HG03064 (cell line): ENCODE data around the gene RNASEH2C.
"Not testable (repeated sequence)": the region's sequence is repeated elsewhere in the genome, so short reads cannot be mapped to it uniquely, and the experiment has no call there.

Source experiments
- ATAC-seq: cut with Tn5 transposase; IDR thresholded peaks from one replicate; pipeline ENCODE4 v1.9.1; 2021; ENCODE audit warnings: low read depth; ENCODE audit not compliant: unreplicated experiment

The RNASEH2C gene

DNA sequence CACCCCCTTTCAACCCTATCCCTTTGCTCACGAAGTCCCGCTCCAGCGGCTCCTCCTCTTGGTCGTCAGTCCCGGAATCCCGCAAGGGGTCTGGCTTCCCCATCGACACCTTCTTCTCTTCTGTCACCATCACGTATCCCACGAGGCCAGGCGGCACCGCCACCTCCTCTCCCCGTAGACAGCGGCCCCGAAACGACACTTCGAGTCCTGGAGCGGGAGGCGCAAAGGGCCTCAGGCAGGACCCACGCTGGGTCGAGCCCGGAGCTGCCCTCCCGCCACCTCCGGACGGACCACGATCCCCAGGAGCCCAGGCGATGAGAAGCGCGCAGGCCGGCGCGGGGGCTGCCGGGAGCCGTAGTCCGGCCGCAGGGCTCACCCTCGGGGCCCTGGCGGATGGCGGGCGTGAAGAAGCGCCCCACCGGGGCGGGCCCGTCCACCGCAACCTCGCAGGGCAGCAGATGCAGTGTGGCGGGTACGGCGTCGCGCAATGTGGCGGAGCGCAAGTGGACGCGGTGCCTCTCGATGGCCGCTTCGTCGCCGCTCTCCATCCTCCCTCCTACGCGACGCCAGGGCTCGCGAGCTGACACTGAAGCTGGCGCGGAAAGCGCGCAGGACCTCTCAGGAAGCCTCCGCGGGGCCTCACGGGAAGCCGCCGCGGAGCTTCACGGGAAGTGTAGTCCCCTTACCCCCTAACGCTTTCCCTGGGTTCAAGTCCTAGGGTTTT is at the start of gene RNASEH2C:
Gene RNASEH2C (minus strand): TSS at position 588 of the 724 bp plus-strand sequence. CDS start 40 bp downstream, at position 548.
- ATAC-seq: peak; percentile 73

DNA sequence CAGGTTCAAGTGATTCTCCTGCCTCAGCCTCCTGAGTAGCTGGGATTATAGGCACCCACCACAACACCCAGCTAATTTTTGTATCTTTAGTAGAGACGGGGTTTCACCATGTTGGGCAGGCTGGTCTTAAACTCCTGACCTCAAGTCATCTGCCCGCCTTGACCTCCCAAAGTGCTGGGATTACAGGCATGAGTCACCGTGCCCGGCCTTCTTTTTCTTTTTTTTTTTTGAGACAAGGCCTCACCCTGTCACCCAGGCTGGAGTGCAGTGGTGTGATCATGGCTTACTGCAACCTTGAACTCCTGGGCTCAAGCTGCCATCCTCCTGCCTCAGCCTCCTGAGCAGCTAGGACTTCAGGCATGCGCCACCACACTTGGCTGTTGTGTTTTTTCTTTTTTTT is 47.2 kb upstream of the RNASEH2C start:
- not testable (repeated sequence) for ATAC-seq

DNA sequence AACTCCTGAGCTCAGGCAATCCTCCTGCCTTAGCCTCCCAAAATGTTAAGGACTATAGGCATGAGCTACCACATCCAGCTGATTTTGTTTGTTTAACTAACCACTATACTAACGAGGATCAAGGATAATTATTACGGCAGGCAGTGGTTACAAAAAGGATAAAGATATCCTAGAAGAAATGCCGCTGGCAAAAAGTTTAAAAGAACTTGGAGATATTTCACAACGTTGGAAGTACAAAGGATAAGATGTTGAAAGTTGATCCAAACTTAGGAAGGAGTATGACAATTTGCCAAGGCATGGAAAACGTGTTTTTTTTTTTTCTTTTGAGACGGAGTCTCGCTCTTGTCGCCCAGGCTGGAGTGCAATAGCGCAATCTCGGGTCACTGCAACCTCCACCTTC is 46.8 kb upstream of the RNASEH2C start:
- ATAC-seq: no peak

DNA sequence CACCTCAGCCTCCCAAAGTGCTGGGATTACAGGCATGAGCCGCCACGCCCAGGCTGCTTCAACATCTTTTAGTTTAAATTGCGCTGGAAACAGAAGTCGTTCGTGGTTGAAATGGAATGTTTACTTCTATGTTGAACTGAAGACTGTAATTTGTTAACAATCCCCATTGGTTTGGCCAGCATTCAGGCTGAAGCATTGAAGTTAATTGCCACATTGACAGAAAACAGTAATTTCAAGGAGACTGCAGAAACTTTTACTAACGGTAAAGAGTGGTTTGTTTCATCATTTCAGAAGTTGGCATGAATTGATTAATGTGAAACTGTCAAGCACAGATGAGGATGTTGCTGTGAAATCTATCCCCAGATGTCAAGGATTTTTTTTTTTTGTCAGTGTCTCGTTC is 45.9 kb upstream of the RNASEH2C start:
- no peak for ATAC-seq

DNA sequence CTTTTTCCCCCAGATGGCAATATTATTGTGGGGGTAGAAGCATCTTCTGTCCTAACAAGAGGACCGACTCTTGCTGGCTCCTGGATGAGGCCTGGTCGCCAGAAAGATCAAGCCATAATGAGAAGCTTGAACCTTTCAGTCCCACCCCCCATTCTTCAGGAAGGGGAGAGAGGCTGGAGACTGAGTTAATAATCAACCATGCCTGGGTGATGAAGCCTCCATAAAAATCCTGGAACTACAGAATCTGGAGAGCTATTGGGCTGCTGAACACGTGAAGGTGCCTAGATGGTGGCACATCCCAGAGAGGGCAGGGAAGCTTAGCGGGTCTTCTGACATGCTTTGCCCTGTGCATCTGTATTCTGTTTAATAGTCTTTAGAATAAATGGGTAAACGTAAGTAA is 43.8 kb upstream of the RNASEH2C start:
- no peak for ATAC-seq

DNA sequence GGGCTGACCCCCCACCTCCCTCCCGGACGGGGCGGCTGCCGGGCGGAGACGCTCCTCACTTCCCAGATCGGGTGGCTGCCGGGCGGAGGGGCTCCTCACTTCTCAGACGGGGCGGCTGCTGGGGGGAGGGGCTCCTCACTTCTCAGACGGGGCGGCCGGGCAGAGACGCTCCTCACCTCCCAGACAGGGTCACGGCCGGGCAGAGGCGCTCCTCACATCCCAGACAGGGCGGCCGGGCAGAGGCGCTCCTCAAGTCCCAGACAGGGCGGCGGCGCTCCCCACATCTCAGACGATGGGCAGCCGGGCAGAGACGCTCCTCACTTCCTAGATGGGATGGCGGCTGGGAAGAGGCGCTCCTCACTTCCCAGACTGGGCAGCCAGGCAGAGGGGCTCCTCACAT is 42.2 kb upstream of the RNASEH2C start:
- not testable (repeated sequence) for ATAC-seq

DNA sequence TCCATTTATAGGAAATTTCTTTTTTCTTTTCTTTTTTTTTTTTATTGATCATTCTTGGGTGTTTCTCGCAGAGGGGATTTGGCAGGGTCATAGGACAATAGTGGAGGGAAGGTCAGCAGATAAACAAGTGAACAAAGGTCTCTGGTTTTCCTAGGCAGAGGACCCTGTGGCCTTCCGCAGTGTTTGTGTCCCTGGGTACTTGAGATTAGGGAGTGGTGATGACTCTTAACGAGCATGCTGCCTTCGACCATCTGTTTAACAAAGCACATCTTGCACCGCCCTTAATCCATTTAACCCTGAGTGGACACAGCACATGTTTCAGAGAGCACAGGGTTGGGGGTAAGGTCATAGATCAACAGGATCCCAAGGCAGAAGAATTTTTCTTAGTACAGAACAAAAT is 41.6 kb upstream of the RNASEH2C start:
- ATAC-seq: not testable (repeated sequence)

DNA sequence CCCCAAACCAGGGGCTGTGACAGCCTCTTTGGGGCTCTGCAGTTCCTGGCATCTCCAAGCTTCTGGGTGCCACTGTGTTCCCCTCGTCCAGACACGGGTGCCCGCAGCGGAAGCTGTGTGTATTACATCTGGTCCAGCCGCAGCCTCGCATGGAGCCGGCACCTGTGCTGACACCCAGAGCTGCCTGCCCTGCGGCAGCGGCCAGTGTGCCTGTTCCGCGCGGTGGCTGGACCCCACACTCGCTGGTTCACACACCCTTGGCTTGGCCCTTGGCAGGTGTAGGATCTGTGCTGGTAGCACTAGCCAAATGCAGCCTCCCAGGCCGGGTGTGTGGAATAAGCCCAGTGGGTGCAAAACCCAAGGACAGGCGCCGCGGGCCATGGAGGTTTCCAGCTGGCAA is 24.5 kb upstream of the RNASEH2C start:
- ATAC-seq: no peak

DNA sequence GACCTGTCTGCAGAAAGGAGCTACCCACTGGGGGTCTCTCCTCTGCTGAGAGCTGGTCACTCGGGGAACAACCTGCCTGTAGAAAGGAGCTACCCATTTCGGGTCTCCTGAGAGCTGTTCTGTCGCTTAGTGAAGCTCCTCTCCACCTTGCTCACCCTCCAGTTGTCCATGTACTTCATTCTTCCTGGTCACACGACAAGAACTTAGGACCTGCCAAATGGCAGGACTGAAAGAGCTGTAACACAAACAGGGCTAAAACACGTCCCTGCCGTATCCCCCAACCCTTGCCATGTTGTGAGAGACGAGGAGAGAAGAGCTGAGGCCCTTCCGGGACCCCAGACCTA is 24.1 kb upstream of the RNASEH2C start:
- no peak for ATAC-seq

DNA sequence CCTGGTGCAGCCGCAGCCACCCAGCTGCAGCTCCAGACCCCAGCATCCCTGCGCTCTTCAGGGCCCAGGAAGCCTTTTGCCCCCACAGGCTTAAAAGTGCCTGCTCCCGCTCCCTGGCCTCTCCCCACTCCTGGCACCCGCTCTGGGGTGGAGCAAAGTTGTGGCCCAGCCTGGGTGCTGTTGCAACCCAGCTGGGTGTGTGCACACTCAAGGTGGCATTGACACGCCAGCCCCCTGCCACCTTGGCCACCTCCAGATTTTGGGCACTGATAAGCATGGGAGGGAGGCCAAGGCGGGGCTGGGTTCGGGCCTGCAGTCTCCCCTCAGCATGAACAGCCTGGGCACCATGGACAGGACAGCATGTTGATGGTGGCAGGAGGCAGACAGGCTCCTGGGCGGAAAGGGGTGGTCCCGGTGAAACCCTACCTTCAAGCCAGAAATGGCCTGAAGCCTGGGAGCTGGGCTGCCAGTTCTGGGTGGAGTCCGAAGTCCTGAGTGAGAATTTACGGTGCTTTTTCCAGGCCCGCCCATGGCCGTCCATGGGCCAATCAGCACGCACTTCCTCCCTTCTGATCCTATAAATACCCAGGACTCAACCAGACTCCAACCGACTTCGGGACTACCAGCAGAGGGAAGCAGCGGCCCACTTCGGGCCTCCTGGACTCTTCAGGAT is 23.6 kb upstream of the RNASEH2C start:
- ATAC-seq: no peak

DNA sequence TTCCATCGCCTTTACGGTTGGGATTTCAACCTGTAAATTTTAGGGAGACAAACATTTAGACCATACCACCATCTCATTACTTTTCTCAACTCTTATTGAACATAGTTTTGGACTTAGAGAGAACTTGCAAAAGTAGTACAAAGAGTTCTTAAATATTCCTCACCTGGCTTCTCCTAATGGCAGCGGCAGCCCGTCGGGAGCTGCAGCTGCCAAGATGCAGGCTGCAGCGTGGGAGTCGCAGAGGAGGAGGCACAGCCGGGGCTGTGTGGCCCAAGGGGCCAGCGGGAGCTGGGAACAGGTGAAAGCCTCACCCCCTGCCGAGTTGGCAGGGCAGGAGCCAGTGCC is 23.1 kb upstream of the RNASEH2C start:
- ATAC-seq: no peak

DNA sequence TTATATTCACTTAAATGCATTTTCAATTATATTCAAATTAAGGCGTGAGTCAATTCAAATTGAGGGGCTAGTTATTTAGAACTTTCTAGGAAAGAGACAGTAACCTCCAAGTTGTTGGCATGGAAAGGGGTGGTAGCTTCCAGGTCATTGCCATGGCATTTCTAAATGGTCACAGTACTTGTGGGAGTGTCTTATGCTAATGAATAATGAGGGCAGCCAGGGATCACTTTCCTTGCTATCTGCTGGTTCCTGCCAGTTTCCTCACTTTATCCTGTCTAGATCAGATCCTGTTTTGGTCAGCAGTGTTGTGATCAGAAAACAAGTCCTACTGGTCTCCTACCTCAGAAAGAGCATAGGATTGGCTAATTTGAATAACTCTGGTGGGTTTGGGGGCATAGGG is 21.8 kb upstream of the RNASEH2C start:
- no peak for ATAC-seq

DNA sequence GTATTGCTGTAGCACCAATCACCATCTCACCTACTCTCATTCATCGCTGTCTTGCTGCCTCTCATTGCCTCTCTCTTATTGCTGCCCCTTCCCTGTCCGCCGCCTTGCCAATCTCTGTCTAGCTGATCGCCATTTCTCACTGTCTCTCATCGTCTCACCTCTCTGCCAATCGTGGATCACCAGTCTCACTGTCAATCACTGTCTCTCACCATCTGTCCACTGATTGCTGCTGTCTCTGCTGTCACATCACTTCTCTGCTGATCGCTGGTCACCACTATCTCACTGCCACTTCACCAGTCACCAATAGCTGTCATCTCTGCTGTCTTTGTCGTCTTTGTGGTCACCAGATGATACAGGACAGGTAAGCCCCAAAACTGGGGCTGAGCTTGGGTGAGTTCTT is 20.6 kb upstream of the RNASEH2C start:
- no peak for ATAC-seq

DNA sequence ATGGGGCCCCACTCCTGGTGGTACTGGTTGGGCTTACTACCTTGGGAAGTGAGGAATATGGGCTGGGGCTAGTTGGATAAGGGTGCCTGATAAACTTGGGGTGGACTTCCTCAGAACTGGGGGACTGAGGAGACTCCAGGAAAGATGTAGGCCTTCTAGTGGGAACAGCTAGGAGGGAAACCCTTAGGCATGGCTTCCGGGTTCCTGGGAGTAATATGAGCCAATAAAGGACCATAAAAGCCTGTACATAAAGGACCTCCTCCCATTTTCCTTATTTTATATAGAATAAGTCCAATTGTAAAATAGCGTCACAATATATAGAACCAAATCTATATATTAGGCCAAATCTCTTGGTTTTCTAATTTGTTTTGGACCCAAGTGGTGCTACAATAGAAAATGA is 18.4 kb upstream of the RNASEH2C start:
- ATAC-seq: no peak

DNA sequence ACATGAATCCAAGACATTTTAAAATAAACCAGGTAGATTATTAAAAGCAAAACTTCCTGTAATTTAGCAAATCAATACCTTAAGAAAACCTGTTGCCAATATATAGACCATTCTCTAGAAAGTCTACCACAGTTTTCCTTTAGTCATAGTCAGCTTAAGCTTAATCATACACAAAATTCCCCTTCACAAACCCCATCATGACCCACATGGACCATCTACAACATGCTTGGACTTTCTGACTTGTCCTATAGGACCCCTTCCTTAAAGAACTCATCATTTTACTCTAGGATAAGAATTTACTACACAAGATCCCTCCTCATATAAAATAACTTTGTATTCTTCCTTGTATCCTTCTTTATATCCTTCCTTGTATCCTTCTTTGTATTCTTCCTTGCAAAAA is 16.2 kb upstream of the RNASEH2C start:
- ATAC-seq: no peak

DNA sequence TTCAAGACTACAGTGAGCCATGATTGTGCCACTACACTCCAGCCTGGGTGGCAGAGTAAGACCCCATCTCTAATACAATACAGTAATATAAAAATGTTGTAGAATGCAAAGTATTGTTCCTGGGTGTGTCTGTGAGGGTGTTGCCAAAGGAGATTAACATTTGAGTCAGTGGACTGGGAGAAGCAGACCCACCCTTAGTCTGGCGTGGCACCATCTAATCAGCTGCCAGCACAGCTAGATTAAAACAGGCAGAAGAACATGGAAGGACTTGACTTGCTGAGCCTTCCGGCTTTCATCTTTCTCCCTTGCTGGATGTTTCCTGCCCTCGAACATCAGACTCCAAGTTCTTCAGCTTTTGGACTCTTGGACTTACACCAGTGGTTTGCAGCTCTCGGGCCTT is 14.5 kb upstream of the RNASEH2C start:
- ATAC-seq: not testable (repeated sequence)

DNA sequence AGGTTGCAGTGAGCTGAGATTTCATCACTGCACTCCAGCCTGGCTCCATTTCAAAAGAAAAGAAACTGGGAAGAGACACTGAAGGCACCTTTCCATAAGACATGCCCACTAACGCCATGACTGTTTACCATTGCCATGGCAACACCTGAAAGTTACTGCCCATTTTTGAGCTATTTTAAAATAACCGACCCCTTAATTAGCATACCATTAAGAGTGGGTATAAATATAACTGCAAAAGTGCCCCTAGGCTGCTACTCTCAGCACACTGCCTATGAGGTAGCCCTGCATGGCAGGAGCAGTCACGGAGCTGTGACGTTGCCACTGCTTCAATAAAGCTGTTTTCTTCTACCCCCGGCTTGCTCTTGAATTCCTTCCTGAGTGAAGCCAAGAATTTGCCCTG is 9.9 kb upstream of the RNASEH2C start:
- ATAC-seq: no peak

DNA sequence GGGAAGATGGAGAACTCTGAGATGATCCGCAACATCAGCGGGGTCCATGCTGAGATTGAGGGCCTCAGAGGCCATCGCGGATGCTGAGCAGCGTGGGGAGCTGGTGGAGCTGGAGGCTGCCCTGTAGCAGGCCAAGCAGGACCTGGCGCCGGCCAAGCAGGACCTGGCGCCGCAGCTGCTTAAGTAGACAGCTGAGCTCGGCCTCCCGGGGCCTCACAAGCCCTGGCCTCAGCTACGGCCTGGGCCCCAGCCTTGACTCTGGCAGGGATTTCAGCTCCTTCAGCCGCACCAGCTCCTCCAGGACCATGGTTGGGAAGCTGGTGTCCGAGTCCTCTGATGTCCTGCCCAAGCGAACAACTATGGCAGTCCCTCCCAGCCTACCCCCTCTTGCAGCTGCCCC is 7.3 kb upstream of the RNASEH2C start:
- ATAC-seq: no peak

DNA sequence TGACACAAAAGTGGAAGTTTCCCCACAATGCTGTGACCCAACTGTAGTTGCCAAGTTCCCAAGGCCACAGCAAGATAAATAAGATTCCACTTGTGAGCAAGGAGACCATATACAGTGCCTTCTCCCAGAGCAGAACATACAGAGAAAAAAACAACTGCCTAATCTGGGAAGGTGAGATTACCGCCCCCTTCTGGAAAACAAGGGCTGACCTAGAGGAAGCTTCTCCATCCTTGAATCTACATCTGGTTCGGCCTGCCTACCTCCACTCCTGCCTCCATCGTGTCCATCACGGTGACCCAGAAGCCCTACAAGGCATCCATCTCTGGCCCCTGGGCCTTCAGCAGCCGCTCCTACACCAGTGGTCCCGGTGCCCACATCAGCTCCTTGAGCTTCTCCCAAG is 6.1 kb upstream of the RNASEH2C start:
- ATAC-seq: no peak

DNA sequence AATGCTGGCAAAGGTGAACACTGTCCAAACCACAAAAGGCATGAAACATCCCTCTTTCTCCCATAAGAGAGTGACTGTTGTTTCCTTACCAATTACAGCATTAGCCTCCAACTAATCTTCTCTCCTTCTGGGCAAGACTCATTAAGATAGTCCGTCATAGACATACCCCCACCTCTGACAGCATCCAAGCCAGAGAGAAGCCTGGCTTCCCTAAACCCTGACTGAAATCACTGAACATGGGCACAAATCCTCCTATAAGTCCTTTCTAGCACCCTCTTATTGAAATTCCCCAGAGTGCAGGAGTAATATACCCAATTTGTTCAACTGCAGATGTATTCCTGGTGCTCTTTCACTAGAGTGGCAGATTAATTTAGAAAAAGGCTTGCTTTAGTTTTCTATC is 1.7 kb upstream of the RNASEH2C start:
- no peak for ATAC-seq

DNA sequence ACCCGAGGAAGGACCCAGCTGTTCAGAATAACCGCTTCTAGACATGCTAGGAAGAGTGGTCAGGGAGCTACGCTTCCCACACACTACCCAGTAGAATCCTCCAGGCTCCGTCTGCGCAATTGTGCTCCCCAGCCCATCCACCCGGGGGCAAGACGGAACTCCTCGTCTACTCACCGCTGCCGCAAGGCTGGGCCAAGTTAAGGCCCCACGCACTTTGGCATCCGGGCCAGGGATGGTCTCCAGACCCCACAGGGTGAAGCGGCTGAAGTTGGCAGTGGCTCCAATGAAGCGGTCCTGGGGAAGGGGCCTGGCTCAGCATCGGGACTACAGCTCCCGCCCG is 757 bp downstream of the RNASEH2C start:
- peak; percentile 17 for ATAC-seq

DNA sequence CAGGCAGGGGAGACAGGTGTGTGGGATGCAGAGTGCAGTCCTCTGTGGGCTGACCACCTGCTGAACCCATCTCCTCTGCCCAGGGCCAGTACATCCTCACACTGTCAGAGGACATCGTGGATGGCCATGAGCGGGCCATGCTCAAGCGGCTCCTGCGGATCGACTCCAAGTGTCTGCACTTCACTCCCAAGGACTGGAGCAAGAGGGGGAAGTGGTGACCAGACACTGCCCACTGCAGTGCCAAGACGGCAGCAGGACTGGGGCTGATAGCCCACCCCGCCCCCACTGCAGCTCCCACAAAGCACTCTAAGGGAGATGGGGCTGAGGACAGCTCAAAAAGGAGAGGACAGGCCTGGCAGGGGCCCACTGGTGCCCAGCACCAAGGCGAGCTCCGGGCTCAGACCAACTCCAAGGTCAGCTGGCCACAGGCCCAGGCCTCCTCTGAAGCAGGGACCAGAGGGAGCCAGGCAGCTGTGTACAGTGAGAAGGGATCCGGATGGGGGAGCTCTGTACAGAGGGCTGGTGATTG is 1.6 kb downstream of the RNASEH2C start:
- no peak for ATAC-seq
